ENCODE results near the gene DNAH11.

DNA sequence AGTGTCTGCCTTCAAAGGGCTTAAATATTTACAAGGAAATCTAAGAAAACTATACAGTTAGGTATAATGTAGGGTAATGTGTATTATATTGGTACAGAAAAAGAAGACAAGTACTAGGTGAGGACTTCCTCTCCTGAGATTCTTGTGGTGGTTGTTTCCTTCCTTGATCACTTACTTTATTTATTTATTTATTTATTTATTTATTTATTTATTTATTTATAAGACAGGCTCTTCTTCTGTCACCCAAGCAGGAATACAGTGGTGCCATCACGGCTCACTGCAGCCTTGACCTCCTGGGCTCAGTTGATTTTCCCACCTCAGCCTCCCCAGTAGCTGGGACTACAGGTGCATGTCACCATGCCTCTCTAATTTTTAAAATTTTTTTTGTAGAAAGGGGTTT lies 18.2 kb upstream of the DNAH11 start:
- TF ChIP-seq, protein P1, sequence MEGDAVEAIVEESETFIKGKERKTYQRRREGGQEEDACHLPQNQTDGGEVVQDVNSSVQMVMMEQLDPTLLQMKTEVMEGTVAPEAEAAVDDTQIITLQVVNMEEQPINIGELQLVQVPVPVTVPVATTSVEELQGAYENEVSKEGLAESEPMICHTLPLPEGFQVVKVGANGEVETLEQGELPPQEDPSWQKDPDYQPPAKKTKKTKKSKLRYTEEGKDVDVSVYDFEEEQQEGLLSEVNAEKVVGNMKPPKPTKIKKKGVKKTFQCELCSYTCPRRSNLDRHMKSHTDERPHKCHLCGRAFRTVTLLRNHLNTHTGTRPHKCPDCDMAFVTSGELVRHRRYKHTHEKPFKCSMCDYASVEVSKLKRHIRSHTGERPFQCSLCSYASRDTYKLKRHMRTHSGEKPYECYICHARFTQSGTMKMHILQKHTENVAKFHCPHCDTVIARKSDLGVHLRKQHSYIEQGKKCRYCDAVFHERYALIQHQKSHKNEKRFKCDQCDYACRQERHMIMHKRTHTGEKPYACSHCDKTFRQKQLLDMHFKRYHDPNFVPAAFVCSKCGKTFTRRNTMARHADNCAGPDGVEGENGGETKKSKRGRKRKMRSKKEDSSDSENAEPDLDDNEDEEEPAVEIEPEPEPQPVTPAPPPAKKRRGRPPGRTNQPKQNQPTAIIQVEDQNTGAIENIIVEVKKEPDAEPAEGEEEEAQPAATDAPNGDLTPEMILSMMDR (conservative IDR thresholded peaks at IDR 0.05) = no peak
- TF ChIP-seq ZFX (IDR thresholded peaks at IDR 0.05) = no peak

Measured in C4-2B (cell line).